Astrocyte of the spinal cord (primary cell): ENCODE results near the gene SOHLH2.

ENCODE experiments used
- DNase-seq: peaks from one replicate; pipeline ENCODE4 v3.0.0; 2011; ENCODE audit warnings: low read depth, low spot score
- H3K4me3 ChIP-seq: 2 replicates; pipeline ENCODE4 v1.5.1; 2011; ENCODE audit warnings: low read depth, mild to moderate bottlenecking, low read length, moderate library complexity
- in situ Hi-C: cut with HindIII; loops from 2 replicates; pipeline ENCODE4 v1.10.0; 2017; ENCODE audit warnings: low sequenced_read_pairs
- TF ChIP-seq, protein P1 (sequence below): IDR thresholded peaks from 2 replicates; pipeline ENCODE4 v1.5.1; 2012; ENCODE audit warnings: low read depth, mild to moderate bottlenecking, low read length, inconsistent platforms

Gene SOHLH2

DNA sequence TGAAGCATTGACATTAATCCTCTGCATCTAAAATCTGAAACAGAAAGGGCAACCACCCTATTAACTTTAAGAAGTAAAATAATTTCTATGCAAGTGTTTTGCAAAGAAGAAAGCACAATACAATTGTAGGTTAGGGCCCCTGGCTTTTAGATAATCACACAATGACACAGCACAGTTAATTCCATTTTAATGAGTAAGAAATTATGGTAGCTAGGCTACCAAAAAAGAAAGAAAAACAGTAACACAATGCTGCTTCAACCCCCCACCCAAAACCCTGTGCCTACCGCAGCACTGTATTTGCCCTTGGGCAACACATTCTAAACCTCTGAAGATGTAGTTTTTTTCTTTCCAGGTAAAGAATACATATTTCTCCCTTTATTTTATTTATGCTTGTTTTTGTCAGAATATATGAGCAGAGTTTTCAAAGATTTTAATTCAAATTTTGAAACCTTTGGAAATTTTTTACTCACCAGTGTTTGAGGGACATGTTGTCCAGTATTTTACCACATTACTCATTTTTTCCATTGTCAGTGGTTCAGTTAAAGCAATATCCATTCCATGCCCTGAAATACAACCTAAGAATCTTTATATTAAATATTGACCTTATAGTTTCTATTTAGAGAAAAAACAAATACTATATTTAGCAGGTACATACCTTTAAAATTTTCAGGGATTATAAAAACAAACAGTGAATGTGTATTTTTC lies 21.1 kb downstream of the SOHLH2 start:
- in situ Hi-C loops, result no loop called here
- H3K4me3 ChIP-seq, result no peak overlapping the region
- TF ChIP-seq, protein P1, sequence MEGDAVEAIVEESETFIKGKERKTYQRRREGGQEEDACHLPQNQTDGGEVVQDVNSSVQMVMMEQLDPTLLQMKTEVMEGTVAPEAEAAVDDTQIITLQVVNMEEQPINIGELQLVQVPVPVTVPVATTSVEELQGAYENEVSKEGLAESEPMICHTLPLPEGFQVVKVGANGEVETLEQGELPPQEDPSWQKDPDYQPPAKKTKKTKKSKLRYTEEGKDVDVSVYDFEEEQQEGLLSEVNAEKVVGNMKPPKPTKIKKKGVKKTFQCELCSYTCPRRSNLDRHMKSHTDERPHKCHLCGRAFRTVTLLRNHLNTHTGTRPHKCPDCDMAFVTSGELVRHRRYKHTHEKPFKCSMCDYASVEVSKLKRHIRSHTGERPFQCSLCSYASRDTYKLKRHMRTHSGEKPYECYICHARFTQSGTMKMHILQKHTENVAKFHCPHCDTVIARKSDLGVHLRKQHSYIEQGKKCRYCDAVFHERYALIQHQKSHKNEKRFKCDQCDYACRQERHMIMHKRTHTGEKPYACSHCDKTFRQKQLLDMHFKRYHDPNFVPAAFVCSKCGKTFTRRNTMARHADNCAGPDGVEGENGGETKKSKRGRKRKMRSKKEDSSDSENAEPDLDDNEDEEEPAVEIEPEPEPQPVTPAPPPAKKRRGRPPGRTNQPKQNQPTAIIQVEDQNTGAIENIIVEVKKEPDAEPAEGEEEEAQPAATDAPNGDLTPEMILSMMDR, result no peak
- peak; percentile 54 for DNase-seq

- no peak overlapping the region for H3K4me3 ChIP-seq
- peak; percentile 7 for DNase-seq
- in situ Hi-C loops, result no loop called here
- TF ChIP-seq, protein P1, result no peak
Observed at GRCh38 chr13:36192166-36192565, 22.2 kb downstream of the SOHLH2 start.

DNA sequence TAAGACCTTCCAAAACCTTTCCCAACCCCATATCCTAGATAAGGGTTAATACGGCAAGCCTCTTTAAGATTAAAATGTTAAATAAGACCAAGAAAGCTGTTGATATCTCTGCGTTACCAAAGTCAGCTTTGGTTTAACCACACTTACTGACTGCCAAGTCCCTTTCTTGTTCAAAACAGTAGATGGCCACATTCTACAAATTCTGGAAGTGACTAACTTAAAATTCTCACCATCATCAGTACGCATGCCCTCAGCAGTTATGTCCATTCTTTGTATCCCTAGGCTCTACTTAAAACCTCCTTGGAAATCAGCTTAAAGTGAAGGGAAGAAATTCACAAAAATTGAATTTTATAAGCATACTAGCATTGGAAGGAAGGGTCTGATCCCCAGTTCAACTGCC lies 23.6 kb downstream of the SOHLH2 start:
- in situ Hi-C loops, result no loop called here
- TF ChIP-seq, protein P1, result no peak
- DNase-seq, result peak; percentile 38
- H3K4me3 ChIP-seq, result no peak overlapping the region

- no peak for DNase-seq
- TF ChIP-seq, protein P1, result no peak
- in situ Hi-C loops, result no loop called here
- H3K4me3 ChIP-seq, result no peak overlapping the region
Observed at GRCh38 chr13:36188441-36188840, 25.9 kb downstream of the SOHLH2 start.

DNA sequence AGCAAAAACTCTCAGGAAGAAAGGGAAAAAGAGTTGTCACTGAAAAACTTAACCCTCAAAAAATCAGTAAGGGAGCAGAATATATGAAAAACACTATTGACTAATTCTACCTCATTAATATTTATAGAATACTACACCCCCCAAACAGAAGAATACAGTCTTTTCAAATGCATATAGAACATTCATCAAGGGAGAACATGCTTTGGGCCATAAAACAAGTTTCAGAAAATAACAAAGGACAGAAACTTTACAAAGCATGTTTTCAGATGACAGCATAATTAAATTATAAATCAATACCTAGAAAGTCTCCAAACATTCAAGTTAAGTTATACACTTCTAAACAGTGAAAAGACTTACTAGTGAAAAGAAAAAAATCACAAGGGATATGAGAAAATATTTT lies 30.5 kb downstream of the SOHLH2 start:
- no peak for DNase-seq
- in situ Hi-C loops, result no loop called here
- TF ChIP-seq, protein P1, result no peak

DNA sequence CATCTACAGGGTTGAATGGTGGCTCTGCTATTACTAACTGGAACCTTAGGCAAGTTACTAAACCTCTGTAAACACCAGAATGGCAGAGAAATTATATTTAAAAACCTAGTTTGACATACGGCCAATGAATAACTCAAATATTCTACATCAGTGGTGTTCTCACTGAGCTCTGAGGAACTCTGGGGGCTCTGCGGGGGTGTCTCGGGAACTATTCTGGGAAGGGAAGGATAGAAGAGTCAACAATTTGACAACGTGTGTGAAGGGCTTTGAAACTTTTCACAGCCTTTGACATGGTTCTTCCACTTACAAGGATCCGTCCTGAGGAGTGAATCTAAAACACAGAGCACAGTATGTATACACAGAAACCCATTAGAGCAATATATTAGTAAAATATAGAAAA lies 38.7 kb downstream of the SOHLH2 start:
- H3K4me3 ChIP-seq, result no peak overlapping the region
- in situ Hi-C loops, result no loop called here

More for the DNA sequence above, 30.5 kb downstream of the SOHLH2 start:
- no peak overlapping the region for H3K4me3 ChIP-seq

More for the DNA sequence above, 38.7 kb downstream of the SOHLH2 start:
- no peak for DNase-seq
- TF ChIP-seq, protein P1, result no peak
